Muscle of back (tissue), 13 donors: ENCODE measurements around the gene NT5DC4. TPM values are rescaled to one million over a fixed set of nuclear protein-coding genes. Genes with fewer than 3 reads are reported as not detected.

Experiments
- DNase-seq, 3 donors: peaks; one replicate each; pipeline versions ENCODE4 v3.0.0 to v3.0.0-alpha.2; 2013
- long read RNA-seq, 9 donors: transcript quantifications; one replicate each; lab custom pipeline, GENCODE V29; 2026
- polyA plus RNA-seq, 10 donors: library from polyadenylated mRNA; unstranded; fragments of 120-200 nt; gene quantifications; one replicate each; pipeline ENCODE4 v1.2.1, GENCODE V29; 2013; ENCODE audit not compliant: insufficient read length in 10 of 10

The NT5DC4 gene
- under 1 TPM in 3 of 10 donors, not detected in 7; 0.18 to 0.67 (median 0.18) TPM for polyA plus RNA-seq
- long read RNA-seq, donor 1: 0 reads
- long read RNA-seq, donor 2: 0 reads
- long read RNA-seq, donor 3: 0 reads
- long read RNA-seq, donor 4: 0 reads
- long read RNA-seq, donor 5, partial matches to known transcripts: 12 of 12 reads
- long read RNA-seq, donor 5, other reads (novel, unspliced or antisense): 0 of 12 reads
- long read RNA-seq, donor 6: 0 reads
- long read RNA-seq, donor 7: 0 reads
- long read RNA-seq, donor 8: 0 reads
- long read RNA-seq, donor 9: 0 reads

DNA sequence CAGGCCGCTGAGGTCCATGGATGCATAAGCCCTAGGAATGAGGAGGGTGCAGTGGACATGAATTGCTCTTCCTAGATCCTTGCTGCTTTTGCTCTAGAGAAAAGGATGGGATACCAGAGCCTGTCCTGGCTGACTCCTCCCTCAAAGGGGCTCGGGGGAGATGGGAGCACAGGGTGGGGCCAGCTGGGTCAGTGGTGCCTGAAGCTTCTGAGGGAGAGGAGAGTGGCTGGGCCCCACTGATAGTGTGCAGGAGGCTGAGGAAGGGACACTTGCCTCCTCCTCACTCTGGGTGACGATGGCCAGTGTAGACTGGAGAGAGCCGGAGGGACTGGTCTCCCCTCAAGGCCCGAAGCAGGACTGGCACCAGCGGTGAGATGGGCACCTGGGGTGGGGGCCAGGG, at the start of gene NT5DC4:
NT5DC4 (plus strand) TSS at position 236 of the 400 bp plus-strand sequence; CDS start at position 296, 60 bp downstream.
- DNase-seq: no peak

DNA sequence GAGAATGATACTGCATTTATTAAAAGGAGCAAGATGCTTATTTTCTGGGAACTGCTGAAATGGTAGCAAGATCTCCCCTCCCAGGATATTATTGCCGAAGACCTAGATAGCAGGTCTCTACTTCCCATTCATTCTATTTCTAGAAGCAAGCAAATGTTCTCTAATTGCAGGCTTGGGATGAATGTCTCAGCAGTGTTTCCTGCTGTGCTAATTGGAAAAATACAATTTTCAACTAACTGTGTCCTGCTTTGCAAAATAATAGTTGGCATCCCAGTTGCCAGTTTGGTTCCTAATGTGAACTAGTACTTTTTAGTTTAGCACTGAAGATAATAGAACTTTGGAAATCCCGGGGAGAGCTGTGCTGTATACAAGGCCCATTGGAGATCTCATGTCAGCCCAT, 49.0 kb upstream of the NT5DC4 start:
- no peak for DNase-seq

DNA sequence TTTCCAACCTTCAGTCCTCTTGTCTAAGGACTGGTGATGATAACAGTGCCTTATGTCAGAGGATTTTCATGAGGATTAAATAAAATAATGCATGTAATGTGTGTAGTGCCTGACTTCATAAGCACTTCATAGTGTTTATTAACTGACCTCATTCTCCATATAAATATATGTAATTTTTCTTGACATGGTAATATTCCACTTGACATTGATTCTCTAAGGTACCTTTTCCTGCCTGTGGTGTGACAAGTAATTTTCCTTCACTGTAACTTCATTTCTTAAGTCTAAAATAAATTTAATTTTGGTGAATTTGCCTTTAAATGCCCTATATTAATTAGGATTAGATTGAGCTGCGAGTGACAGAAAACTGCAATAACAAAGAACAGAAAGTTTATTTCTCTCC, 47.8 kb upstream of the NT5DC4 start:
- DNase-seq: no peak

DNA sequence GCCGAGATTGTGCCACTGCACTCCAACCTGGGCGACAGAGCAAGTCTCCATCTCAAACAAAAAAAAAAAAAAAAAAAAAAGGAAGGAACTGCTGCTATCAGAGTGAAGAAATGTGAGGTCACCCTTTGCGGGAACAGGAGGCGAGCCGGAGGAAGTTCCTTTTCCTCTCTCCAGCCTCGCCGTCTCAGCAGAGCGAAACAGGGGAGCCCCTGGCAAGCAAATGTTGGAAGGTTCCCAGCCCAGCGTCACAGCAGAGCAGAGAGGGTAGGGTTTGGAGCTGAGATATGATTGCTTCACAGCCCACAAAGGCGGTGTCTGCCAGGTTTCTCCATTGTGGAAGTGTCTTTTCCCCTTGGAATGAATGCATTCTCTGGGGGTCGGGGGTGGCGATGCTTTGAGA, 46.6 kb upstream of the NT5DC4 start:
- peak; percentile 7 to 44 (median 40) for DNase-seq

DNA sequence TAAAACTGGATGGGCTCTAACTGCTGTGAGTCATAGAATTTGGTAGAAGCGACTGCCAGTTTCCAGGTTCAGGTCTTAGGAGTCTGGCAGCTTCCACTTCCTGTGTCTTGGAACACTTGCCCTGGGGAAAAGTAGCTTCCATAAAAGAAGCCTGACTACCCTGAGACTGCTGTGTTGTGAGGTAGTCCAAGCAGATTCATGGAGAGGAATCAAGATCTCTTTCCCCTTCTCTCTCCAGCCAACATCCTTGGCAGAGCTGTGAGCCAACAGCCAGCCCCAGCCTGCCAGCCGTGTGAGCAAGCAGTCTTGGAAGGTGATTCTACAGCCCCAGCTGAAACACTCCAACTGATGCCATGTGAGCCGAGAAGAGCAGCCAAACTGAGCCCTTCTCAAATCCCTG, 41.3 kb upstream of the NT5DC4 start:
- DNase-seq: peak in 1 of 3 donors; percentile 34

DNA sequence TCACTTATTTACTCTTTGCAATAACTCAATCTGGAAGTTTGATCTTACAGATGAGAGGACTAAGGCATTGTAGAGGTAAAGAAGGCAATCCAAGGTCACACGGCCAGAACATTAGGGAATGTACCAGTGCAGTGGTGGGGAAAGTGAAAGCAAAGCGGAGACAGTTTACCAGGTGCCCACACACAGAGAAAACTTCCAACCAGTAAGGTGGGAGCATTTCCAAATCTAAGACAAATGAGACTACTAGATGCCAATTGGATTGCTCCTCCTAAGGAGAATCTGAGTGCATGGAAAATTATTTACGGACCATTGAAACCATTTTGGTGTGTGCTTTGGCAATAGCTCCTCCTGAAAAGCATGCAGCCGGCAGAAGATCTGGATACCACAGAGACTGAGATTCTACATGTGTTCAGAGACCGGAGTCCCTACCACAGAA, 40.1 kb upstream of the NT5DC4 start:
- peak in 1 of 3 donors; percentile 27 for DNase-seq

DNA sequence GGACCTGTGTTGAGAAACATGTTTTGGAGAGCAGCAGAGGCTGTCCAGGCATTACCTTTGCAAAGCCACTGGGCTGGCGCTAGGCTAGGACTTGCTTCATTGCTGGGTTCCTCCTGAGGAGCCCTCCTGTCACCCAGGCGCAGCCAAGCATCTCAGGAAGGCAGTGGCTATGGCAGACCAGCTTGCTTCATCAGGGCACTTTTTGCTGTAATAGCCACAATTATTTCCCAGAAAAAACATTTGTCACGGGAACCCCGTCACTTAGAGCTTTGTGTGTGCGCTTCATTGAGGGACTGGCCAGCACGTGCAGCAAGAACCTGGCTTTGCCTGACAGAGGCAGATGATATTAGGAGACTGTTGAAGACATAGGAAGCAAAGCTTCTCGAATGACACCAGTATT, 38.7 kb upstream of the NT5DC4 start:
- DNase-seq: no peak

DNA sequence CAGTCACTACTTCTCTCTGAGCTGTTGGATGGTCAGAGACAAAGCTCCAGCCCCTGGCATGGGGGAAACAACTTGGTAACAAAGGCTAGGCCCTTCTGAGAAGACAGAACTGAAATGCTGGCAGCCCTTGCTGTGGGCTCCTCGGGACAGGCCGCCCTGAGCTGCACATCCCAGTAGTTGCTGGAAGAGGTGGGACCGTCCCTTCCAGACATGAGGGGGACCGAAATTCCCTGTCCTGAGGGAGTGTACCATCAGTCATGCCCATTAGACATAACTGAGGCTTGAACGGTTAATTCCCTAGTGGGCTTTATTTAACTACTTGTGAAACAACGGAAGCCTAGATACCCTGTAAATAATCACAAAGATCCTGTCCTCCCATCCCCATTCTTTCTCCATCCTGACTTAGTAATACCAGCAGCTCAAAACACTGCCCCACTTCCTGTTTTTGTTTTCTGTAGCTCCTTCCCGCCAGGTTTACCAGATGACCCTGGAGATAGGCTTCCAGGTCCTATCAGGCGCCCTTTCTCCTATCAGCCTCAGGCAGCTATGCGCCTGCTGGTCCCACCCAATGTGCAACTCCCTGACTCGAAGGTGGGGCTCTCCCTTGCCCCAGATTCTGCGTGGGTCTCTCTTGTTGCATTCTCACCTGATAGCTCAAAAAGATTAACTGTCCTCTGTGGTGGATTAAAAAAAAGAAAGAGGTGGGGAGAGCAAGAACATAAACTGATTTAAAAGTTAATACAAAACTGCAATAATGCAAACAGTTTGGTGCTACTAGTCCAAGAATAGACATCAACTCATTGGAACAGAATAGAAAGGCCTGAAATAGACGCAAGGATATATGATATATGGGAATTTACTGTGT, 37.0 kb upstream of the NT5DC4 start:
- no peak for DNase-seq

DNA sequence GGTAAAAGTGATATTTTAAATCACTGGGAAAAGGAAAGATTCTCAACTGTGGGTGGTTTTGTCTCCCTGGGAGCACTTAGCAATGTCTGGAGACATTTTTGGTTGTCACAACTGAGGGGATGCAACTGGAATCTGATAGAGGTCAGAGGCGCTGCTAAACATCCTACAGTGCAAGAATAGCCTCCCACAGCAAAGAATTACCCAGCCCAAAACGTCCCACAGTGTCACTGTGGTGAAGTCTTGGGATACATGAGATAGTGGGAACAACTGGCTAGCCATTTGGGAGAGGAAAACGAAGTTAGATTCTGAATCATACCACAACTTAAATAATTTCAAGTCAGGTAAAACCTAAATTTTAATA, 36.4 kb upstream of the NT5DC4 start:
- no peak for DNase-seq

DNA sequence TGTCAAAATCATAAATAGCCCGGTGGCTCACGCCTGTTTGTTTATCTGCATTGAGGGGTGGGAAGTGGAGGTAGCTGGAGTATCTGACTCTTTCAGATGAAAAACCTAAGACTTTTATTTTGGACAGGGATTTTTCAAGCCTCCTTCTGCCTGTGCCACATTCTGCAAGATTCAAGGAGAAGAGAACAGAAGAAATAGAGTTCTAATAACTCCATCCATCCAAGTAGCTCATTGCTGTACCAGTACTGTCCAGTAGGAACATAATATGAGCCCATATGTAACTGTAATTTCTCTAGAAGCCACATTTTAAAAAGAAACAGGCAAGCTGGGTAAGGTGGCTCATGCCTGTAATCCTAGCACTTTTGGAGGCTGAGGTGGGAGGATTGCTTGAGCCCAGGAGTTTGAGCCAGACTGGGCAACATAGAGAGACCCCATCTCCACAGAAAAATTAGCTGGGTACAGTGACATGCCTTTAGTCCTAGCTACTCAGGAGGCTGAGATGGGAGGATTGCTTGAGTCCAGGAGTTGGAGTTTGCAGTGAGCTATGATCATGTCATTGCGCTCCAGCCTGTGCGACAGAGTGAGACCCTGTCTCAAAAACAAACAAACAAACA, 35.4 kb upstream of the NT5DC4 start:
- no peak for DNase-seq

DNA sequence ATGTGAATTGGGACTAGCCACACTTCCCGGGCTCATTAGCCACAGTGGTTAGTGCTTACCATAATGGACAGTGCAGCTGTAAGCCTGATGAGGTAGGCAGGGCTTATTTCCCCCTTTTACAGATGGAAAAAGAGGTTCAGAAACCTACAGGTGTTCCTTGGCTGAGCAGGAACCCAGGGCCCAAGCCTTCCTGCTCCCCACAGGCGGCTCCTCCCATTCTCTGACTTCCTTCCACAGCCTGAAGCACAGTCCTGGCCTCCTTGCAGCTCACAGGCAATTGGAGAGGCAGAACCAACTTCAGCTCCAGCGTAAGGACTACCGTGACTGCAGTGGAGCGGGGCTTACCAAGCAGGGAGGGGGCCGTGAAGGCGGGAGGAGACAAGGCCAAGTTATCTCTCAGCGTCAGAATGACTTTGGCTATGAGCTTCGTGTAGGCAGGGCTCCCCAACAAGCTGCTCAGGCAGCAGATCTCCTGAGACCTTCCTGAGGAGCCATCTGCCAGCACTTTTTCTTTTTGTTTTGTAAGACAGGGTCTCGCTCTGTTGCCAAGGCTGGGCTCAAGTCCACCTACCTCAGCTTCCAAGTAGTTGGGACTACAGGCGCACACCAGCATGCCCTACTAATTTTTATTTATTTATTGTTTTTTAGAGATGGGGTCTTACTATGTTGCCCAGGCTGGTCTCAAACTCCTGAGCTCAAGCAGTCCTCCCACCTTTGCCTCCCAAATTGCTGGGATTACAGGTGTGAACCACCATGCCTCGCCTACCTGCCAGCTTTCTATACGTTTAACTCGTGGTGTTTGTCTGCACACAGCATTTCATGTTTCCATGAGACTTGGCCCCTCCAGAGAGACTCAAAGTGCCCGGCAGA, 34.2 kb upstream of the NT5DC4 start:
- peak in 1 of 3 donors; percentile 53 for DNase-seq

DNA sequence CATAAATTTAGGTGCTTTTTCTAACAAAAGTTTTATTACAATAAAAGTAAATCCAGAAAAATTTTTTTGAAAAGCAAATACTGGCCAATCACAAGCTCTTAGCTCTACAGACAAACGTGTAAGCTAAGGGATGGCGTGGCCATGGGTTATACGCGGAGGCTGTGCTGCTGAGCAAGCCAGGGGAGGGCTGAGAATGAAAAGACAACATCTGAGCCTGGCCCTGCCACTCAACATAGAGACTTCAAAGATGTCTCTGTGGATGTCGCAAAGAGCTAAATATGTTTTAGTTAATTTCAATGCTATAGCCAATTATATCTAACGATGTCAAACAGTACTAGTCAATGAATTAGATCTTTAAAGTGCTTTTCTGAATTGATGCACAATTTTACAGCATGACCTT, 33.3 kb upstream of the NT5DC4 start:
- no peak for DNase-seq

DNA sequence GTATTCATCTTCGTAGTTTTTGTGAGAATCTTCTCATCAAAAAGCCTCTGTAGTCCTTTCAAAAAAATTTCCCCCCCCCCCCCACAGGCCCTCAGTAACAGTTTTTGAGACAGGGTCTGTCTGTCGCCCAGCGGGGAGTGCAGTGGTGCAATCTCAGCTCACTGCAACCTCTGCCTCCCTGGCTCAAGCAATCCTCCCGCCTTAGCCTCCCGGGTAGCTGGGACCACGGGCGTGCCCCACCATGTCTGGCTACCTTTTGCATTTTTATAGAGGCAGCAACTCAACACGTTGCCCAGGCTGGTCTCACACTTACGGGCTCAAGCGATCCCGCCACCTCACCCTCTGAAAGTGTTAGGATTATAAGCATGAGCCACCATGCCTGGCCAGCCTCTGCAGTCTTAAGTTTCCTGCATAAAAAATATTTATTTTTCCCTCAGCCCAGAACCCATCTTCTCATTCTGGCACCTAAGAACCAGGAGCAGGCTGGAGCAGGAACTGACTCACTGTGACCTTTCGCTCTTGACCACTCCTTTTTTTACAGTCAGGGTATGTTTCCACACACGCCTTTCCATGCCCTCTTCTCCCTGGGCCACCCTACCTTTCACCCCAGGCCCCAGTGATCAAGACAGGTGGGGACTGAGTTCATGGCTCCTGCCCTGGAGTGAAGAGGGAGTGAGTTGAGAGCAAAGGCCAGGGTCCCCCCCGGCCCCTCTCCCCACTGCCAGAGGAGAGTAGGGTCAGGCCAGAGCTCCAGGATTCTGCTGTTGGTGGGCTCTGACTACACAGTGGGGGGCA, 32.5 kb upstream of the NT5DC4 start:
- no peak for DNase-seq

DNA sequence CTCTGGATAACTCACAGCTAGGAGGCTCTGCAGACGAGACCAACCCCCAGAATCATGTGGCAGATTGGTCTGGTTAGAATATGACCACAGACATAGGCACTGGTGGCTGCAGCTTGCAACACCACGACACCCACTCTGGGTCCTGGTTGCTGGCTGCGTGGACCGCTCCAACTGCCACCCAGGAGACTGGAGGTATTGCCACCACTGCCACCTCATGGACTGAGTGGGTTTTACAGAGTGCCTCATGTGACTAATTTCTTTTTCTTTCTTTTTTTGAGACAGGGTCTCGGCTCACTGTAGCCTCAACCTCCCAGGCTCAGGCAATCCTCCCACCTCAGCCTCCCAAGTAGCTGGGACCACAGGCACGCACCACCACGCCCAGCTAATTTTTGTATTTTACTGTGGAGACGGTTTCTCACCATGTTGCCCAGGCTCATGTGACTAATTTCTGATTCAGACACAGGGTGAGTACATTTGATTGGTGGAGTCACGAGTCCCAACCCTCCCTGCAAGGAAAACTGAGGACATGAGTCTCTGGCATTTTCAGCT, 29.9 kb upstream of the NT5DC4 start:
- peak in 1 of 3 donors; percentile 43 for DNase-seq

DNA sequence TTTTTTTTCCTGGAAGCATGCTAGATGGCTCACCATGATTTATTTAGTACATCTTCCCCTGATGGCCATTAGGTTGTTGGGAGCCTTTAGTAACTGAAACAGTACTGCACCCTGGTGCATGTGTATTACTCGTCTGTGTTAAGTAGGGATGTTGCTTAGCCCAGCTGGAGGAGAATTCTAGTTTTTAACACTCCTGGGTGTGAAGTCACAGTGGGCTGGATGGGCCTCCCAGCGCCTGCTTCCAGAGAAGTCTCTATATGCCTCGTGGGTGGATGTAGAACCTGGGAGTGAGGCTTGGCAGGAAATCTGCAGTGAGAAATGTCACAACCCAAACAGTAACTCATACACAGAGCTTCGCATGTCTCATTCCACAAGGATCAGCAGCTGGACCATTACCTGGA, 28.9 kb upstream of the NT5DC4 start:
- DNase-seq: peak in 1 of 3 donors; percentile 49

DNA sequence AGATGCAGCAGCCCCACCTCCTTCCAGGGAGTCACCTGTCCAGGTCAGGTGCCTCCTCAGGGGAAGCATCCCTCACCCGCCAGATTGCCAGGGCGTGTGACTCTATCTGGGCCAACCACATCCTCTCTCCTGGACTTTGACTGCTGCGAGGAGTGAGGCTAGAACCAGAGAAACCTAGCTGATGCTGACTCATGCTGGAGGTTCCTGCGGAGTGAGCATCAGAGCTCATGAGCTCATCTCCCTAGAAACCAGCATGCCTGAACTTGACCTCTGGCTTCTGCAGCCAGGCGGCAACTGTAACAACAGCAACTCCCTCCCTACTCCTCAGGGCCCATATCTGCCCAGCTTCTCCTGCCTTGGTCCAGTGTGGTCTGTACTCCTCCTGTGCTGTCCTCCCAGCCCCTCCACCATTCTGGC, 28.3 kb upstream of the NT5DC4 start:
- peak in 2 of 3 donors; percentile 36 to 53 for DNase-seq

DNA sequence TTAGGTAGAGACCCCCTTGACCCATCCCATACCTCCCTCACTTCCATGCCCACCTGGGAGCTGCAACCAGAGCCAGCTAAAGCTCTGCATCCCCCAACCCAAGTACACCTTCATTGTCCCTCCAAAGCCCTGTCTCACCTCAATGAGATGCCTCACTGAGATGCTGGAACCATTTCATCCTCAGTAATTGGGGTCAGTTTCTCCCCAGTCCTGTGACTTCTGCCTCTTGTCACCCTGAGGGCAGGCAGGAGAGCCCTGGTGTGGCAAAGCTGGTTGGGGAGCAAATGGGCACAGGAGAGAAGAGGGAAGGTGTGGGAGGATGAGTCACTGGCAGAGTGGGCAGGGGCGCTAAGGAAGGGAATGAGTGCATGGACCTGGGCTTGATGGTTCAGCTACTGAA, 27.9 kb upstream of the NT5DC4 start:
- no peak for DNase-seq

DNA sequence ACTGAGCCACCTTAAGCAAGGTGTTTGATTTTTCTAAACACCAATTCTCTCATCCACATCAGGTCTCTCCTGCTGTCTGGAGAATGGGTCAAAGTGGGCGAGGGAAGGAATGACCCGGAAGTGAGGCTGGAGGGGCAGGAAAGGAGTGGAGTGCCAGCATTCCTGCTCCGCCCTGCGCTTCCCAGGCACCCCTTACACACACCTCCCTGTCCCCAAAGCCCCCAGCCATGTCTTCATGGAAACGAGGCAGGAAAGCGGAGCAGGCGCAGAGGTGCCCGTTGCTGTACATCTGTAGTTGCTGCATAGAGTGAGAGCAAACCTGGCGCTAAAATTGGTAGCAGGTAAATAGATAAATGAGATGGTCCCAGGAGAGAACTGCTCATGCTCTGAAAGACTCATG, 27.2 kb upstream of the NT5DC4 start:
- DNase-seq: no peak

DNA sequence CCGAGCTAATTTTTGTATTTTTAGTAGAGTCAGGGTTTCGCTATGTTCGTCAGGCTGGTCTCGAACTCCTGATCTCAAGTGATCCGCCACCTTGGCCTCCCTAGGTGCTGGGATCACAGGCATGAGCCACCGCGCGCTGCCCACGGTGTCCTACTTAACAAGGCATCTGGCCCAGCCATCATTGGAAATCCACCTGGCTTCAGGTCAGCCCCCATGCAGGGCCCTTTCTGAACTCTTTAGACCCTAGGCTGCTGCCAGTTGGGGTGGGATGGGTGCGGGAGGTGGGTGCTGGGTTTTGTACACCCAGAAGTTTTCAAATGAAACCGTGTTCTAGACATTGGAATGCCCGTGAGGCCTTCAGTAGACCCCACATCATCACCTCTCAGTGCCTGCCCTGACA, 26.6 kb upstream of the NT5DC4 start:
- DNase-seq: no peak

DNA sequence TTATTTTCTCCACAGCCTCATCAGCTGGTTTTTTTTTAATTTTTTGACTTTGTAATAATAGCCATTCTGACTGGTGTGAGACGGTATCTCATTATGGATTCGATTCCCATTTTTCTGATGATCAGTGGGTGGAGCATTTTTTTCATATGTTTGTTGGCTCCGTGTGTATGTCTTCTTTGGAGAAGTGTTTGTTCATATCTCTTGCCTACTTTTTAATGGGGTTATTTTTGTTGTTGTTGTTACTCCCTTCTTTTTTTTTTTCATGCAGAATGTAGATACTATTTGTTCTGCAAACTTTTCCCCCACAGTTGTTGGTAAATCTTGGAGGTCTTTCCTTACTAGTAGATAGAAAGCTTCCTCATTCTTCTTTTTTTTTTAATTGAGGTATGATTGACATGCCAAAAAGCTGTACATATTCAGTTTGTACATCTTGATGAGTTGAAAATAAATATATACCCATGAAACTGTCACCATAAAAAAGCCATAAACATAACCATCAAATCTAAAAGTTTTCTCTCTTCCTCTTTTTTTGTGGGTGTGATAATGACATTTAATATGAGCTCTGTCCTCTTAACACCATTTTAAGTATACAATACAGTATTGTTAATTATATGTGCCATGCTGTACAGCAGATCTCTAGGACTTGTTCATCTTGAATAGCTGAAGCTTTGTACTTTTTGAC, 21.8 kb upstream of the NT5DC4 start:
- no peak for DNase-seq
